SK-N-SH treated with all-trans-retinoic acid at 6 μM for 48 hours (cell line): ENCODE data around the gene TMTC2.
"Not testable (repeated sequence)": the region's sequence is repeated elsewhere in the genome, so short reads cannot be mapped to it uniquely, and the experiment has no call there.

Experiments used
- ATAC-seq: fragments of 200-7000 bp; cut with Tn5 transposase; 3 replicates; pipeline ENCODE4 v1.9.1; 2020; ENCODE audit warnings: mild to moderate bottlenecking, moderate library complexity
- ARNTL ChIP-seq: fragments of 450-650 bp; formaldehyde crosslinking; IDR thresholded peaks from 2 replicates; pipeline ENCODE4 v1.5.0; 2020; ENCODE audit warnings: low read depth, mild to moderate bottlenecking, moderate library complexity, borderline replicate concordance
- CSDC2 ChIP-seq: fragments of 250-450 bp; sonication (Bioruptor Pico); IDR thresholded peaks from 2 replicates; pipeline ENCODE4 v1.5.0; 2020; ENCODE audit warnings: mild to moderate bottlenecking, moderate library complexity
- ESRRG ChIP-seq: fragments of 250-450 bp; sonication (Bioruptor Pico); IDR thresholded peaks from 2 replicates; pipeline ENCODE4 v1.6.1; 2021; ENCODE audit warnings: mild to moderate bottlenecking
- ISL1 ChIP-seq: fragments of 250-450 bp; sonication (Bioruptor Pico); IDR thresholded peaks from 2 replicates; pipeline ENCODE4 v2.1.2; 2022; ENCODE audit warnings: mild to moderate bottlenecking, moderate library complexity
- OSR1 ChIP-seq: fragments of 250-450 bp; sonication (Bioruptor Pico); IDR thresholded peaks from 2 replicates; pipeline ENCODE4 v1.8.0; 2022; ENCODE audit warnings: moderate library complexity, mild to moderate bottlenecking, inconsistent platforms
- PPARA ChIP-seq: fragments of 250-450 bp; sonication (Bioruptor Pico); IDR thresholded peaks from 2 replicates; pipeline ENCODE4 v1.5.0; 2020; ENCODE audit warnings: mild to moderate bottlenecking, borderline replicate concordance
- RARB ChIP-seq: fragments of 250-450 bp; sonication (Bioruptor Pico); IDR thresholded peaks from 2 replicates; pipeline ENCODE4 v1.8.0; 2021; ENCODE audit warnings: mild to moderate bottlenecking, moderate library complexity
- TCF4 ChIP-seq: fragments of 250-450 bp; sonication (Bioruptor Pico); IDR thresholded peaks from 2 replicates; pipeline ENCODE4 v1.8.0; 2021; ENCODE audit warnings: mild to moderate bottlenecking, moderate library complexity, borderline replicate concordance
- ZC3H10 ChIP-seq: fragments of 250-450 bp; sonication (Bioruptor Pico); IDR thresholded peaks from 2 replicates; pipeline ENCODE4 v1.5.1; 2021; ENCODE audit warnings: mild to moderate bottlenecking, moderate library complexity
- ZFP3 ChIP-seq: fragments of 250-450 bp; sonication (Bioruptor Pico); IDR thresholded peaks from 2 replicates; pipeline ENCODE4 v1.5.0; 2020; ENCODE audit warnings: mild to moderate bottlenecking, moderate library complexity
- ZFP30 ChIP-seq: fragments of 450-650 bp; formaldehyde crosslinking; IDR thresholded peaks from 2 replicates; pipeline ENCODE4 v1.5.0; 2022; ENCODE audit warnings: mild to moderate bottlenecking, moderate library complexity
- ZNF565 ChIP-seq: fragments of 450-650 bp; formaldehyde crosslinking; conservative IDR thresholded peaks from 2 replicates; pipeline ENCODE4 v1.5.0; 2020; ENCODE audit warnings: low read depth, mild to moderate bottlenecking, moderate library complexity
- TF ChIP-seq, protein P1 (sequence below): fragments of 250-450 bp; sonication (Bioruptor Pico); IDR thresholded peaks from 2 replicates; pipeline ENCODE4 v1.5.0; 2020; ENCODE audit warnings: mild to moderate bottlenecking, moderate library complexity
- TF ChIP-seq, protein P2 (sequence below): fragments of 250-450 bp; sonication (Bioruptor Pico); IDR thresholded peaks from 2 replicates; pipeline ENCODE4 v1.5.1; 2021; ENCODE audit warnings: mild to moderate bottlenecking, moderate library complexity
- TF ChIP-seq, protein P3 (sequence below): fragments of 250-450 bp; sonication (Bioruptor Pico); IDR thresholded peaks from 2 replicates; pipeline ENCODE4 v1.8.0; 2021; ENCODE audit warnings: low read depth, mild to moderate bottlenecking, moderate library complexity, borderline replicate concordance
- TF ChIP-seq, protein P4 (sequence below): fragments of 250-450 bp; sonication (Bioruptor Pico); IDR thresholded peaks from 2 replicates; pipeline ENCODE4 v1.8.0; 2020; ENCODE audit warnings: mild to moderate bottlenecking, moderate library complexity, borderline replicate concordance
- TF ChIP-seq, protein P5 (sequence below): fragments of 250-450 bp; sonication (Bioruptor Pico); IDR thresholded peaks from 2 replicates; pipeline ENCODE4 v1.5.1; 2020; ENCODE audit warnings: low read depth, mild to moderate bottlenecking, moderate library complexity

TMTC2 gene

DNA sequence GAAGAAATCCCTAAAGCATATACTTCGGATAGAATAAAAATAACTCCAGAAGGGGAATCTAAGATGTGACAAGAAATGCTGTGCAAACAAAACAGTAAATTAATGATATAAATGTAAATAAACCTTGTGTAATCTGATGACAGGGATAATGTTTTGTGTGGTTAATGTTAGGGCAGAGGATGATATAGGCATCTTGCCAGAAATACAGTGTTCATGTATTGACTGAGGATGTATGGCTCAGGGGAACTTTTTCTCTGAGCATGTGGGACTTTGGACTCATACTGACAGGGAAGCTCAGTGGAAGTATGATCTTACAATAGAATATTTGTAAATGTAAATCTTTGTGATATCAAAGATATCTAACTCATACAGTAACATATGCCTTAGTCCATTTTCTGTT lies 420.2 kb downstream of the TMTC2 start (continued):
- TF ChIP-seq, protein P1, sequence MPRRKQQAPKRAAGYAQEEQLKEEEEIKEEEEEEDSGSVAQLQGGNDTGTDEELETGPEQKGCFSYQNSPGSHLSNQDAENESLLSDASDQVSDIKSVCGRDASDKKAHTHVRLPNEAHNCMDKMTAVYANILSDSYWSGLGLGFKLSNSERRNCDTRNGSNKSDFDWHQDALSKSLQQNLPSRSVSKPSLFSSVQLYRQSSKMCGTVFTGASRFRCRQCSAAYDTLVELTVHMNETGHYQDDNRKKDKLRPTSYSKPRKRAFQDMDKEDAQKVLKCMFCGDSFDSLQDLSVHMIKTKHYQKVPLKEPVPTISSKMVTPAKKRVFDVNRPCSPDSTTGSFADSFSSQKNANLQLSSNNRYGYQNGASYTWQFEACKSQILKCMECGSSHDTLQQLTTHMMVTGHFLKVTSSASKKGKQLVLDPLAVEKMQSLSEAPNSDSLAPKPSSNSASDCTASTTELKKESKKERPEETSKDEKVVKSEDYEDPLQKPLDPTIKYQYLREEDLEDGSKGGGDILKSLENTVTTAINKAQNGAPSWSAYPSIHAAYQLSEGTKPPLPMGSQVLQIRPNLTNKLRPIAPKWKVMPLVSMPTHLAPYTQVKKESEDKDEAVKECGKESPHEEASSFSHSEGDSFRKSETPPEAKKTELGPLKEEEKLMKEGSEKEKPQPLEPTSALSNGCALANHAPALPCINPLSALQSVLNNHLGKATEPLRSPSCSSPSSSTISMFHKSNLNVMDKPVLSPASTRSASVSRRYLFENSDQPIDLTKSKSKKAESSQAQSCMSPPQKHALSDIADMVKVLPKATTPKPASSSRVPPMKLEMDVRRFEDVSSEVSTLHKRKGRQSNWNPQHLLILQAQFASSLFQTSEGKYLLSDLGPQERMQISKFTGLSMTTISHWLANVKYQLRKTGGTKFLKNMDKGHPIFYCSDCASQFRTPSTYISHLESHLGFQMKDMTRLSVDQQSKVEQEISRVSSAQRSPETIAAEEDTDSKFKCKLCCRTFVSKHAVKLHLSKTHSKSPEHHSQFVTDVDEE (CRISPR knock-in tag) = no peak
- TF ChIP-seq, protein P2, sequence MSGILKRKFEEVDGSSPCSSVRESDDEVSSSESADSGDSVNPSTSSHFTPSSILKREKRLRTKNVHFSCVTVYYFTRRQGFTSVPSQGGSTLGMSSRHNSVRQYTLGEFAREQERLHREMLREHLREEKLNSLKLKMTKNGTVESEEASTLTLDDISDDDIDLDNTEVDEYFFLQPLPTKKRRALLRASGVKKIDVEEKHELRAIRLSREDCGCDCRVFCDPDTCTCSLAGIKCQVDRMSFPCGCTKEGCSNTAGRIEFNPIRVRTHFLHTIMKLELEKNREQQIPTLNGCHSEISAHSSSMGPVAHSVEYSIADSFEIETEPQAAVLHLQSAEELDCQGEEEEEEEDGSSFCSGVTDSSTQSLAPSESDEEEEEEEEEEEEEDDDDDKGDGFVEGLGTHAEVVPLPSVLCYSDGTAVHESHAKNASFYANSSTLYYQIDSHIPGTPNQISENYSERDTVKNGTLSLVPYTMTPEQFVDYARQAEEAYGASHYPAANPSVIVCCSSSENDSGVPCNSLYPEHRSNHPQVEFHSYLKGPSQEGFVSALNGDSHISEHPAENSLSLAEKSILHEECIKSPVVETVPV (CRISPR knock-in tag) = no peak

DNA sequence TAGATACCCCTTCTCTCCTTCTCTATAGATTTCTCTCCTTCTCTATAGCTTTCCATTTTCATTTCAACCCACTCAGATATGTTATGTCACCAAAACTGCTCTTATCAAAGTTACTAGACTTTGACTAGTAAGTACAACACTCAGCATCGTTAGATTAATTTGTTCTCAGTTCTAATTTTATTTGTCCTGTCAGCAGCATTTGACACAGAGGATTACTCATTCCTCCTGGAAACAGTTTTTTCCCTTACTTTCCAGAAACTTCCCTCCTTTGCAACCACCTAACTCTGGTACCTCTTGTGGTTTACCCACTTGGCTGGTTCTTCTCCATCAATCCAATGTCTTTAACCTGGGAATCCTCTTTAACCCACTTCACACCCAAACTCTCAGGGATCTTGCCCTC lies 423.7 kb downstream of the TMTC2 start:
- TF ChIP-seq CSDC2 (CRISPR knock-in tag) (no peak), ZFP30 (CRISPR knock-in tag) (no peak)
- no peak for ATAC-seq

- TF ChIP-seq RARB (CRISPR knock-in tag) (no peak), ESRRG (no peak), OSR1 (no peak), ZFP30 (CRISPR knock-in tag) (no peak), ZNF565 (CRISPR knock-in tag) (no peak), PPARA (CRISPR knock-in tag) (no peak), ARNTL (CRISPR knock-in tag) (no peak), CSDC2 (CRISPR knock-in tag) (no peak), ZFP3 (no peak), TCF4 (CRISPR knock-in tag) (no peak), ZC3H10 (no peak)
- TF ChIP-seq, protein P3, sequence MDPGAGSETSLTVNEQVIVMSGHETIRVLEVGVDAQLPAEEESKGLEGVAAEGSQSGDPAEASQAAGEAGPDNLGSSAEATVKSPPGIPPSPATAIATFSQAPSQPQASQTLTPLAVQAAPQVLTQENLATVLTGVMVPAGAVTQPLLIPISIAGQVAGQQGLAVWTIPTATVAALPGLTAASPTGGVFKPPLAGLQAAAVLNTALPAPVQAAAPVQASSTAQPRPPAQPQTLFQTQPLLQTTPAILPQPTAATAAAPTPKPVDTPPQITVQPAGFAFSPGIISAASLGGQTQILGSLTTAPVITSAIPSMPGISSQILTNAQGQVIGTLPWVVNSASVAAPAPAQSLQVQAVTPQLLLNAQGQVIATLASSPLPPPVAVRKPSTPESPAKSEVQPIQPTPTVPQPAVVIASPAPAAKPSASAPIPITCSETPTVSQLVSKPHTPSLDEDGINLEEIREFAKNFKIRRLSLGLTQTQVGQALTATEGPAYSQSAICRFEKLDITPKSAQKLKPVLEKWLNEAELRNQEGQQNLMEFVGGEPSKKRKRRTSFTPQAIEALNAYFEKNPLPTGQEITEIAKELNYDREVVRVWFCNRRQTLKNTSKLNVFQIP (CRISPR knock-in tag) = no peak
- TF ChIP-seq, protein P4, sequence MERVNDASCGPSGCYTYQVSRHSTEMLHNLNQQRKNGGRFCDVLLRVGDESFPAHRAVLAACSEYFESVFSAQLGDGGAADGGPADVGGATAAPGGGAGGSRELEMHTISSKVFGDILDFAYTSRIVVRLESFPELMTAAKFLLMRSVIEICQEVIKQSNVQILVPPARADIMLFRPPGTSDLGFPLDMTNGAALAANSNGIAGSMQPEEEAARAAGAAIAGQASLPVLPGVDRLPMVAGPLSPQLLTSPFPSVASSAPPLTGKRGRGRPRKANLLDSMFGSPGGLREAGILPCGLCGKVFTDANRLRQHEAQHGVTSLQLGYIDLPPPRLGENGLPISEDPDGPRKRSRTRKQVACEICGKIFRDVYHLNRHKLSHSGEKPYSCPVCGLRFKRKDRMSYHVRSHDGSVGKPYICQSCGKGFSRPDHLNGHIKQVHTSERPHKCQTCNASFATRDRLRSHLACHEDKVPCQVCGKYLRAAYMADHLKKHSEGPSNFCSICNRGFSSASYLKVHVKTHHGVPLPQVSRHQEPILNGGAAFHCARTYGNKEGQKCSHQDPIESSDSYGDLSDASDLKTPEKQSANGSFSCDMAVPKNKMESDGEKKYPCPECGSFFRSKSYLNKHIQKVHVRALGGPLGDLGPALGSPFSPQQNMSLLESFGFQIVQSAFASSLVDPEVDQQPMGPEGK (CRISPR knock-in tag) = no peak
- TF ChIP-seq, protein P1 (CRISPR knock-in tag) = no peak
- TF ChIP-seq, protein P5, sequence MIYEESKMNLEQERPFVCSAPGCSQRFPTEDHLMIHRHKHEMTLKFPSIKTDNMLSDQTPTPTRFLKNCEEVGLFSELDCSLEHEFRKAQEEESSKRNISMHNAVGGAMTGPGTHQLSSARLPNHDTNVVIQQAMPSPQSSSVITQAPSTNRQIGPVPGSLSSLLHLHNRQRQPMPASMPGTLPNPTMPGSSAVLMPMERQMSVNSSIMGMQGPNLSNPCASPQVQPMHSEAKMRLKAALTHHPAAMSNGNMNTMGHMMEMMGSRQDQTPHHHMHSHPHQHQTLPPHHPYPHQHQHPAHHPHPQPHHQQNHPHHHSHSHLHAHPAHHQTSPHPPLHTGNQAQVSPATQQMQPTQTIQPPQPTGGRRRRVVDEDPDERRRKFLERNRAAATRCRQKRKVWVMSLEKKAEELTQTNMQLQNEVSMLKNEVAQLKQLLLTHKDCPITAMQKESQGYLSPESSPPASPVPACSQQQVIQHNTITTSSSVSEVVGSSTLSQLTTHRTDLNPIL (CRISPR knock-in tag) = no peak
- no peak for ATAC-seq
Observed at GRCh38 chr12:83113945-83114344, 427.2 kb downstream of the TMTC2 start.

DNA sequence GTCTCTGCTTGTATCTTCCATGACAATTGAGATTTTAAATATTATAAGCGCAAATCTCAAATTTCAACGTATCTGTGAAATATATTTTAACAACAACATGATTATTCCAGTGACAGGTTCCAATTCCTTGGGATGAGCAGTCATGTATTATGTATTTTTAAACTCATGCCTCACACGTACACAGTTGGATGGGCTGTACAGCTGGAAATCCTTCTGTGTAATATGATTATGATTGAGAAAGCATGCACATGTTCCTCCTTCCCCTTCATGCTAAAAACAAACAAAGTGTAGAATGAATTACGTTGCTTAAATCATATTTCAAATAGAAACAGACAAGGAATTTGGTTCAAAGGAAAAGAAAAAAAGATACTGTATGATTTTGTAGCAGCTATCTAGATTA lies 428.3 kb downstream of the TMTC2 start:
- no peak for ATAC-seq
- TF ChIP-seq RARB (CRISPR knock-in tag) = no peak
- TF ChIP-seq, protein P2 (CRISPR knock-in tag) = no peak
- TF ChIP-seq ISL1 (CRISPR knock-in tag) = no peak
- no peak for TF ChIP-seq TCF4 (CRISPR knock-in tag)
- TF ChIP-seq ZFP3 = no peak

DNA sequence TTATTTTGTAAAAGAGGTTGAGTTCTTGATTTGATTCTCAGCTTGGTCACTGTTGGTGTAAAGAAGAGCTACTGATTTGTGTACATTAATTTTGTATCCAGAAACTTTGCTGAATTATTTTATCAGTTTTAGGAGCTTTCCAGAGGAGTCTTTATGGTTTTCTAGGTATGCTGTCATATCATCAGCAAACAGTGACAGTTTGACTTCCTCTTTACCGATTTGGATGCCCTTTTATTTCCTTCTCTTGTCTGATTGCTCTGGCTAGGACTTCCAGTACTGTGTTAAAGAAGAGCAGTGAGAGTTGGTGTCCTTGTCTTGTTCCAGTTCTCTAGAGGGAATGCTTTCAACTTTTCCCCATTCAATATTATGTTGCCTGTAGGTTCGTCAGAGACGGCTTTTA lies 431.2 kb downstream of the TMTC2 start:
- not testable (repeated sequence) for ATAC-seq
